ENCODE measurements around the gene NKAP.
"Not testable (repeated sequence)": the region's sequence is repeated elsewhere in the genome, so short reads cannot be mapped to it uniquely, and the experiment has no call there.

NKAP gene

GRCh38 chrX:119943185-119943988 lies at the start of gene NKAP:
NKAP (minus strand) TSS chrX:119943751; CDS start chrX:119943605, 146 bp downstream.
- DNase-seq (ENCODE audit: low read depth in 2 of 2): peak; percentile 61 to 66

GRCh38 chrX:119991005-119991787 lies 47.6 kb upstream of the NKAP start:
- DNase-seq (ENCODE audit: low read depth in 2 of 2): no peak

- DNase-seq (ENCODE audit: low read depth in 2 of 2): no peak
These were observed 47.0 kb upstream of the NKAP start for GRCh38 chrX:119990556-119991004.

GRCh38 chrX:119989905-119990555 lies 46.5 kb upstream of the NKAP start:
- no peak for DNase-seq (ENCODE audit: low read depth in 2 of 2)

- no peak for DNase-seq (ENCODE audit: low read depth in 2 of 2)
These were observed 42.7 kb upstream of the NKAP start for GRCh38 chrX:119986203-119986602.

- DNase-seq (ENCODE audit: low read depth in 2 of 2): no peak
These were observed 41.1 kb upstream of the NKAP start for GRCh38 chrX:119984652-119985051.

GRCh38 chrX:119983494-119983893 lies 39.9 kb upstream of the NKAP start:
- DNase-seq (ENCODE audit: low read depth in 2 of 2): no peak

GRCh38 chrX:119982145-119982544 lies 38.6 kb upstream of the NKAP start:
- no peak for DNase-seq (ENCODE audit: low read depth in 2 of 2)

GRCh38 chrX:119981286-119982070 lies 37.9 kb upstream of the NKAP start:
- no peak for DNase-seq (ENCODE audit: low read depth in 2 of 2)

GRCh38 chrX:119977172-119977571 lies 33.6 kb upstream of the NKAP start:
- not testable (repeated sequence) for DNase-seq (ENCODE audit: low read depth in 2 of 2)

- DNase-seq (ENCODE audit: low read depth in 2 of 2): no peak
These were observed 27.6 kb upstream of the NKAP start for GRCh38 chrX:119971184-119971583.

- DNase-seq (ENCODE audit: low read depth in 2 of 2): no peak
These were observed 27.0 kb upstream of the NKAP start for GRCh38 chrX:119970574-119970973.

GRCh38 chrX:119966837-119967236 lies 23.3 kb upstream of the NKAP start:
- DNase-seq (ENCODE audit: low read depth in 2 of 2): not testable (repeated sequence)

- DNase-seq (ENCODE audit: low read depth in 2 of 2): no peak
These were observed 17.1 kb upstream of the NKAP start for GRCh38 chrX:119960625-119961024.

GRCh38 chrX:119955807-119956570 lies 12.4 kb upstream of the NKAP start:
- DNase-seq (ENCODE audit: low read depth in 2 of 2): peak; percentile 7 to 14

- no peak for DNase-seq (ENCODE audit: low read depth in 2 of 2)
These were observed 10.8 kb upstream of the NKAP start for GRCh38 chrX:119954374-119954773.

- no peak for DNase-seq (ENCODE audit: low read depth in 2 of 2)
These were observed 4.8 kb upstream of the NKAP start for GRCh38 chrX:119948381-119948780.

- no peak for DNase-seq (ENCODE audit: low read depth in 2 of 2)
These were observed 1.9 kb upstream of the NKAP start for GRCh38 chrX:119945481-119945880.

GRCh38 chrX:119942831-119943184 lies 743 bp downstream of the NKAP start:
- no peak for DNase-seq (ENCODE audit: low read depth in 2 of 2)

GRCh38 chrX:119942173-119942819 lies 1.3 kb downstream of the NKAP start:
- no peak for DNase-seq (ENCODE audit: low read depth in 2 of 2)

All from activated CD8-positive, alpha-beta memory T cell treated with anti-CD3 and anti-CD28 coated beads for 4 hours (primary cell).